GM21529 (cell line): Measurements from ENCODE around the gene ARHGDIG.
"Not testable (repeated sequence)": the region's sequence is repeated elsewhere in the genome, so short reads cannot be mapped to it uniquely, and the experiment has no call there.

Experiments
- ATAC-seq: cut with Tn5 transposase; IDR thresholded peaks from one replicate; pipeline ENCODE4 v1.9.1; 2021; ENCODE audit not compliant: unreplicated experiment

Gene ARHGDIG

DNA sequence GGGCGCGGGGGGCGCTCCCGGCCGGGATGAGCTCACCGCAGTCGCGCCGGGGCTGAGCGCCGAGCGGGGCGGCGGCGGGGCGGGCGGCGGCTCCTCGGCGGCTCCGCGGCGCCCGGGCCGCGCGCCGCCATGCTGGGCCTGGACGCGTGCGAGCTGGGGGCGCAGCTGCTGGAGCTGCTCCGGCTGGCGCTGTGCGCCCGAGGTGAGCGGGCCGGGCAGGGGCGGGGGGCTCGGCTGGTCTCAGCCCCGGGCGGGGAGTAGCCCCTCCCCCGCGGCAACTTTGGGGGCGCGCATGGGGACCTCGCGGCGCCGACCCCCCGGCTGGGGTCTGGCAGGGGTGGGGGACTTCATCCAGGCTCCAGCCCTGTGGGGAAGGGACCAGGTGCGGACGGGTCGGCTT is at the start of gene ARHGDIG:
TSS of gene ARHGDIG (plus strand) at position 40 of the 400 bp plus-strand sequence. CDS start at position 130, 90 bp downstream.
- ATAC-seq, result no peak

- ATAC-seq, result no peak
Measured at GRCh38 chr16:230949-231348, 49.4 kb upstream of the ARHGDIG start.

DNA sequence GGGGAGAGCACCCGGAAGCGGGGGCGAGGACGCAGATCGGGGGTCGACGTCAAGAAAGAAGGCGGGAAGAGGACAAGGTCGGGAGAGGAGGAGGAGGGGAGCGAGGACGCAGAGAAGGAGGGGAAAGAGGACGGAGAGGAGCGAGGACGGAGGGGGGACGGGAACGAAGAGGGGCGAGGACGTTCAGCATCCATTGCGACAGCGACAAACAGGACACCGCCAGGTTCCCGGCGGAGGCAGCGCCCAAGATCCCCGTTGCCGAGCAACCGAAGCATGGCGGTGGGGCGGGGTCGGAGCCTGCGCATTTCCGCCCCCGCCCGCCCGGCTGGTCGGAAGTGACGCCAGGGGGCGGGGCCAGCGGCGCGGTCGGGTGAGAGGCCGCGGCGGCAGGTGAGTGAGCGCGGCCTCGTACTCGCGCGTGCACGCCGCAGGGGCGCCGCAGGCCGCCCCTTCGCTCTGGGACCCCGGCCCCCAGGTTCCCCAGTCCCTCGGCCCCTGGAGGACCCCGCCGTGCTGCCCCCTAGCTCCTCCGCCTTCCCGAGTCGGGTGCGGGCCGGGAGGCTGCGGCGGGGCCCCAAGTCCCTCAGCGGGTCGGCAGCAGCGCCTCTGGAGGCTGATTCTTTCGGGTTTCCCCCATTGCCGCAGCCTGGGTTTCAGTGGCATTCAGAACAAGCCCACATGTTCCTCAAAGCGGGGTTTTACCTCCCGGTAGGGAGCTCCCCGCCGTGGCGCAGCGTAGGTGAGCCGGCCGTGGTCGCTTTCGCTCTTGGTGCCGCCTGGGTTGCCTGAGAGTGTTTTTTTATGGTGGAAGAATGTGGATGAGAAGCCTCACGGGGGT is 45.7 kb upstream of the ARHGDIG start, which contains the start of gene FAM234A:
TSS of gene FAM234A (plus strand) at position 354 of the 838 bp plus-strand sequence. CDS start 19,593 bp downstream, outside the sequence.
- ATAC-seq, result peak; percentile 88

DNA sequence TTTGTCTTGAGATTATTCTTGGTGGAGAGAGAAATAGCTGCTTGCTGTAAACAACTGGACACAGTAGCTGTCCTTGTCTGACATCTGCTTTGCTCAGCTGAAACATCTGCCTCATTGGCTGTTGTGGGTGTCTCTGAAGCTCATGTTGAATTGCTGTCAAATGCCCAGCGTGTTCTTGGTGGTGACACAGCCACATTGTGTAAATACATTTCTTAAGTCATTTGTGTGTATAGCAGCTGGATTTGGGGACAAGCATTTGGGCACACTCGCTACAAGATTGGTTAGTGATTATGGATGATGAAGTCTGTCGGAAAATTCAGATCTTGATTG is 40.5 kb upstream of the ARHGDIG start:
- ATAC-seq, result no peak

GRCh38 chr16:240559-240958 is 39.8 kb upstream of the ARHGDIG start:
- no peak for ATAC-seq

- ATAC-seq, result no peak
Measured at GRCh38 chr16:242281-242680, 38.1 kb upstream of the ARHGDIG start.

GRCh38 chr16:243348-243747 is 37.0 kb upstream of the ARHGDIG start:
- ATAC-seq, result no peak

DNA sequence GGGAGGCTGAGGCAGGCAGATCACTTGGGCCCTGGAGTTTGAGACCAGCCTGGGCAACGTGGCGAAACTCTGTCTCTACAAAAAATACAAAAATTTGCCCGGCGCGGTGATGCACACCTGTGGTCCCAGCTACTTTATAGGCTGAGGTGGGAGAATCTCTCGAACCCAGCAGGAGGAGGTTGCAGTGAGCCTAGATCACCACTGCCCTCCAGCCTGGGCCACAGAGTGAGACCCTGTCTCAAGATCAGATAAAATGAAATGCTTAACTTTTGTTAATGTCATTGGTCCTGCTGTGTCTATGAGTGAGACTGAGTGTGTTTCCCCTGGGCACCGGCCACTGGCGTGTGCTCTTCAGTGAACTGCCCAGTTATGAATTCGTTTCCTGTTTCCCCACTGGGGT is 35.3 kb upstream of the ARHGDIG start:
- ATAC-seq, result no peak

GRCh38 chr16:247027-247426 is 33.4 kb upstream of the ARHGDIG start:
- ATAC-seq, result no peak

DNA sequence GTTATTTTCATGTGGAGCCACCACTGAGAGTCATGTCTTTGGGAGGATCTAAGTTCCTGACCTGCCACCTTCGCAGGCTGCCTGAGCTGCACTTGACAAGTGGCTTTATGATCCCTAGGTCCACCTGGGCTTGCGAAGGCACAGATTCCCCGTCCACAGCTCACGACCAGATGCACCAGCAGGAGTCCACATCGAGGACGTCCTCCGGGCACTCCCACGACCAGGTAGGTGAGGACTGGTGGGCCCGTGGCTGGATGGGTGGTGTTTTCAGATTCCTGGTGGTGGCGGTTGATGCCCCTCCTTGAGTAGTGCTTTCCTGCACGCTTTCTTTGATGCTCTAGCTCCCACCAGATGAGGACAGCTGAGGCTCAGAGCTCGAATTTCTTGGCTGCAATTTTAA is 31.0 kb upstream of the ARHGDIG start:
- no peak for ATAC-seq

DNA sequence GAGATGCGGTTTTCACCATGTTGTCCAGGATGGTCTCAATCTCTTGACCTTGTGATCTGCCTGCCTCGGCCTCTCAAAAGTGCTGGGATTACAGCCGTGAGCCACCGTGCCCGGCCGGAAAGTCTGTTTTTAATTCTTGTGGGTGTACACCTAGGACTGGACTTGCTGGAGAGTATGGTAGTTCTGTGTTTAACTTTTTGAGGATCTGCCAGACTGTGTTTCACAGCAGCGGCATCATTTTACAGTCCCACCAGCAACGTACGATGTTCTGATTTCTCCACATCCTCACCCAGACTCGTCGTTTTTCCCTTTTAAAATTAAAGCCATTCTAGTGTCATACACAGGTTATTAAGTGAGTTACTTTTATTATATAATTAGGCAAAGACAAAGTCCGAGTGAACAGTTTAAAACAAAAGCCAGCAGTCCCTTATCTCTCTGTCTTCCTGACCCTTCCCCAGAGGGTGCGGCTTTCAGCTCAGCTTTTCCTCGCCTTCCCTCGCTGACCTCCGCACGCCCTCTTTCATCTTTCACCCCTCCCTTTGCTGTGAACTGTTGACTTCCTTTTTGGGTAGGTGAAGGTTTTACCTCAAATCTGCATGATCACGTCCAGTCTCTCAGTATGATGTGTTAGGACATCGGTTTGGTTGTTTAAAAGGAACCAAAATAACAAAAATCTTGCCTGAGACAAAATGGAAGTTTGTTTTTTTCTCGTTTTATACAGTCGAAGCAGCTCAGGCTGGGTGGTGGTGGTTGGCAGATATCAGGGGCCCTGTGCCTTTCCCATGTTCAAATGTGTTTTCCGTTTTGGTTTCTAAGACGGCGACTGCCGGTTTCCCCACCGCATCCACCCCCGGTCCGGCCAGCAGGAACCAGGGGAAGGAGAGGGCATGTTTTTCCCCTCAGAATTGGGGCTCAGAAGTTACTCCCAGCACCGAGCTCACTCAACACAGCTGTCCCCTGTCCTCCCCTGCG is 27.7 kb upstream of the ARHGDIG start:
- ATAC-seq, result peak; percentile 52

- ATAC-seq, result no peak
Measured at GRCh38 chr16:253833-254232, 26.6 kb upstream of the ARHGDIG start.

GRCh38 chr16:254461-254860 is 25.9 kb upstream of the ARHGDIG start:
- no peak for ATAC-seq

- ATAC-seq, result no peak
Measured at GRCh38 chr16:255183-255582, 25.2 kb upstream of the ARHGDIG start.

GRCh38 chr16:258091-258490 is 22.3 kb upstream of the ARHGDIG start:
- not testable (repeated sequence) for ATAC-seq

DNA sequence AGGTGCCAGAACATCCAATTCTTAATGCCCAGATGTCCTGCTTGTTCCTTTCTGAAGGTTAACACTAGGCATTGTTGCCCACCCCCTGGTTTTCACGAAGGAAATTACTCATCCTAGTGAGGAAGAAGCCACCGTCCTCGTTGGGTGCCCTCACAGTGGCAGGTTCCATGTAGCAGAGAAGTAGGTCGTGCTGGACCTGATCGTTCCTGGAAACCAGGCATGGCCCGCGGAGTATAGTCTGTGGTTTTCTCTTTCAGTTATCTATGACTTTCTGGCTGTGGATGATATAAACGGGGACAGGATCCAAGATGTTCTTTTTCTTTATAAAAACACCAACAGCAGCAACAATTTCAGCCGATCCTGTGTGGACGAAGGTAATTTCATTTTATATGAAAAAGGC is 21.2 kb upstream of the ARHGDIG start:
- no peak for ATAC-seq

GRCh38 chr16:259814-260253 is 20.6 kb upstream of the ARHGDIG start:
- no peak for ATAC-seq

GRCh38 chr16:260326-260725 is 20.1 kb upstream of the ARHGDIG start:
- no peak for ATAC-seq

DNA sequence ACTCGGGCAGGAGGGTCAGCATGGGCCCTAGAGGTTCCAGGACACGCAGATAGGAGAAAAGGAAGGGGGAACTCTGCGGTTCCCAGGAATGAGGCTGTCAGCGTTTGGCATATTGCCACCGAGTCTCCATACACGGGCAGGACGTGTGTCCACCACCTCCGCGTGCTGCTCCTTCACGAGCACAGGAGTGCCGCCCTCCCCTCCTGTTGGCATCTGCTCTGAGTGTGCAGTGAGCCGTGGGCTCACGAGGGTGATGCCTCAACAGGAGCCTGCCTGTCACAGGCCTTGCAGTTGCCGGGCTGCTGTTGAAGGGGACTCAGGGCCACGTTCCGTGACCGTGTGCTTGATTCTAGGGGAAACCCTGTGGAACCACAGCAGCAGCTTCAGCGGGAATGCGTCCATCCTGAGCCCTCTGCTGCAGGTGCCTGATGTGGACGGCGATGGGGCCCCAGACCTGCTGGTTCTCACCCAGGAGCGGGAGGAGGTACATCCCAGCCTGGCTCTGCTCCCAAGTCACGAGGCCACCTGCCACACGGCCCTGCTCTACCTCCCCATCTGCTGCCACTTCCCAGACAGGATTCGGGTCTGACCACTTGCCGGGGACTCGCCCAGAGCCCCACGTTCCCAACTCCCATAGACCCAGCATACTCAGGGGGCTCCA is 19.2 kb upstream of the ARHGDIG start:
- ATAC-seq, result no peak

- no peak for ATAC-seq
Measured at GRCh38 chr16:262121-262745, 18.2 kb upstream of the ARHGDIG start.
